Activated T-helper 2 cell treated with anti-CD3 and anti-CD28 coated beads, Interferon-gamma antibody, Interleukin-2, Interleukin-4, amounts not matched to agents 10 μg/mL and 5 μg/mL and 100 μg/mL, durations not matched to agents 14 hours and 24 hours and 36 hours (primary cell): ENCODE measurements around the gene FBXW4. TPM values are rescaled to one million over a fixed set of nuclear protein-coding genes. Genes with fewer than 3 reads are reported as not detected.
A peak's percentile ranks its signal among the peaks of the same experiment; 100 is the strongest.

Experiments used
- DNase-seq: peaks from one replicate; pipeline ENCODE4 v3.0.0; 2021; ENCODE audit warnings: low spot score
- H3K27ac Mint-ChIP-seq: one replicate; pipeline ENCODE4 v1.8.0; 2021; ENCODE audit warnings: mixed read lengths
- H3K27me3 Mint-ChIP-seq: one replicate; pipeline ENCODE4 v1.8.0; 2021; ENCODE audit warnings: low read depth, mixed read lengths
- H3K36me3 Mint-ChIP-seq: one replicate; pipeline ENCODE4 v1.8.0; 2021; ENCODE audit warnings: low read depth, mixed read lengths
- H3K4me1 Mint-ChIP-seq: one replicate; pipeline ENCODE4 v1.8.0; 2021; ENCODE audit warnings: low read depth, mixed read lengths
- H3K4me3 Mint-ChIP-seq: one replicate; pipeline ENCODE4 v1.8.0; 2021; ENCODE audit warnings: low read depth, mild to moderate bottlenecking, moderate library complexity, mixed read lengths
- H3K9me3 Mint-ChIP-seq: one replicate; pipeline ENCODE4 v1.8.0; 2021; ENCODE audit warnings: mixed read lengths
- intact Hi-C: fragments of 100-400 bp; cut with micrococcal nuclease; formaldehyde crosslinking; loops from one replicate; pipeline ENCODE4 v1.15.1; 2023
- total RNA-seq: library from RNA; stranded (reverse); gene quantifications from 2 replicates; pipeline ENCODE4 v1.2.3, GENCODE V29; 2022

Gene FBXW4
- total RNA-seq, 1 donor from 2014 or later, result 37.7 TPM

DNA sequence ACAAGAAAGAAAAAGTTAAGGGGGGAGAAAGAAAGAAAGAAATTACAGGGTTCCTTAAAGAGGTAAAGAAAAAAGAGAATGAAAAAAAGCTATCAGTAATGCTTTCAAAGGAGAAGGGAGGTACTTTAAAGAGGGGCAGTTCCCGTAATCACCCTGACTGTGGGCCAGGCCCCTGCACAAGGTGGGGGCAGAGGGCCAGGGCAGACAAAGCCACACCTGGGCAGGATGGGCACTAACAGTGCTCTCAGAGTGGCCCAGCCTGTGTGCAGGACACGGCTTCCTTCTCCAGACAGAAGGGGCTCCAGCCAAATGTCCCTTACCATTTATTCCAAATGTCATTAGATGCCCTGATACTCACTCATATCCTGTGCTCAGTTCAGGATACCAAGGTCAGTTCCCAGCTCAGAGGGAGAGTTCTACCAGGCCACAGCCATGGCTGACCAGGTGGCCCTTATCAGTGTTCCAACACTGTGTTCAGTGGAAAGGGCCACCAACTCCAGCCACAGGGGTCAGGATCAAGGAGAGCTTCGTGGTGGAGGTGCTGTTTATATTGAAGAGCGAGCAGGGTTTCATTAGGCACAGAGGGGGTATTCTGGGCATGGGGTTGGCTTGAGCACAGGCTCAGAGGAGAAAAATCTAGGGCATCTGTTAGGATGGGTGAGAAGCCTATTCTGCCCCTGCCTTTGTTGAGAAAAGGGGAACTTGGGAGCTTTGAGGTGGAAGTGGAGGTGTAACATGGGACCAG, 77.0 kb downstream of the FBXW4 start:
- Mint-ChIP-seq H3K4me1 (no peaks in the 10 kb centered on the region), H3K27ac (no peak overlapping the region), H3K36me3 (peaks cover 20% of the 10 kb centered on the region), H3K4me3 (no peak overlapping the region), H3K9me3 (no peaks in the 10 kb centered on the region), H3K27me3 (no peaks in the 10 kb centered on the region)
- no peak for DNase-seq
- intact Hi-C loops, result no loop called here

GRCh38 chr10:101617102-101617823, 77.7 kb downstream of the FBXW4 start:
- H3K36me3 Mint-ChIP-seq, result peaks cover 16% of the 10 kb centered on the region
- H3K9me3 Mint-ChIP-seq, result no peaks in the 10 kb centered on the region
- peak overlapping the region; percentile 32 for H3K27ac Mint-ChIP-seq
- no peak overlapping the region for H3K4me3 Mint-ChIP-seq
- no peaks in the 10 kb centered on the region for H3K27me3 Mint-ChIP-seq
- DNase-seq, result no peak
- no peaks in the 10 kb centered on the region for H3K4me1 Mint-ChIP-seq
- intact Hi-C loops, result no loop called here

DNA sequence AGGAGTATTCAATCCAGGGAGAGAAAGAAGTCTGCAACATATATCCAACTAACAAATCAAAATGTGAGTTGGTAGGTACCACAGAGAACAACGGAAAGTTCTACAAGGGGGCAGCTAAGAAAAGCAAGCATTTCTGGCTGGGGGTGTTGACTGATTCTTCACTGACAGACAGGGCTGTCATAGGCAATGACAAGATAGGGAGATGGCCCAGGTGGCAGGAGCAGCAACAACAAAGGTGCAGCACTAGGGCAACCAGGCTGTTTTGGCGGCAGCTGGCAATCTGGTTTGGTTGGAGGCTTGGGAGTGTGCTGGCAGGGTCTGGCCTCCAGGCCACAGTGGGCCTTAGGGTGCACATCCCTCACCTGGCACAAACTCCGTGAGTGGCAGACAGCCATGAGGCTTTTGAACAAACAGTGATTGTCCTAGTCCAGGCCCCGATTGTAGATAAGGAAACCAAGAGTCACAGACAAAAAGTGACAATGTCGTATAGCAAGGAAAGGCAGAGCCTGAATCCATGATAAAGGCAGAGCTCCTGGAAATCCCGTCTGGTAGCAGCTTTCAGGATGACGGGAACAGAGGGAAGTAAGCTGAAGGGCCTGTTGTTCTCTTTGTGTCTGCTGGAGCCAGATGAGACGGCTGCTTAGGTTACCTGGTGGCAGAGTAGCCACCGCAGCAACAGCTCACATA, 78.4 kb downstream of the FBXW4 start:
- DNase-seq, result no peak
- H3K9me3 Mint-ChIP-seq, result no peaks in the 10 kb centered on the region
- no peak overlapping the region for H3K27ac Mint-ChIP-seq
- H3K27me3 Mint-ChIP-seq, result no peaks in the 10 kb centered on the region
- intact Hi-C loops, result no loop called here
- peaks cover 2% of the 10 kb centered on the region for H3K4me1 Mint-ChIP-seq
- H3K4me3 Mint-ChIP-seq, result no peak overlapping the region
- H3K36me3 Mint-ChIP-seq, result peaks cover 11% of the 10 kb centered on the region

GRCh38 chr10:101615525-101616116, 79.3 kb downstream of the FBXW4 start:
- no peak for DNase-seq
- no peak overlapping the region for H3K27ac Mint-ChIP-seq
- intact Hi-C loops, result no loop called here
- H3K27me3 Mint-ChIP-seq, result no peaks in the 10 kb centered on the region
- no peaks in the 10 kb centered on the region for H3K9me3 Mint-ChIP-seq
- H3K4me3 Mint-ChIP-seq, result no peak overlapping the region
- peaks cover 13% of the 10 kb centered on the region for H3K36me3 Mint-ChIP-seq
- peaks cover 2% of the 10 kb centered on the region for H3K4me1 Mint-ChIP-seq

- Mint-ChIP-seq H3K27ac (no peak overlapping the region), H3K36me3 (peaks cover 10% of the 10 kb centered on the region), H3K27me3 (no peaks in the 10 kb centered on the region), H3K4me1 (peaks cover 2% of the 10 kb centered on the region), H3K9me3 (no peaks in the 10 kb centered on the region), H3K4me3 (no peak overlapping the region)
- intact Hi-C loops, result no loop called here
- DNase-seq, result no peak
Measured at GRCh38 chr10:101614663-101615524, 80.1 kb downstream of the FBXW4 start.

DNA sequence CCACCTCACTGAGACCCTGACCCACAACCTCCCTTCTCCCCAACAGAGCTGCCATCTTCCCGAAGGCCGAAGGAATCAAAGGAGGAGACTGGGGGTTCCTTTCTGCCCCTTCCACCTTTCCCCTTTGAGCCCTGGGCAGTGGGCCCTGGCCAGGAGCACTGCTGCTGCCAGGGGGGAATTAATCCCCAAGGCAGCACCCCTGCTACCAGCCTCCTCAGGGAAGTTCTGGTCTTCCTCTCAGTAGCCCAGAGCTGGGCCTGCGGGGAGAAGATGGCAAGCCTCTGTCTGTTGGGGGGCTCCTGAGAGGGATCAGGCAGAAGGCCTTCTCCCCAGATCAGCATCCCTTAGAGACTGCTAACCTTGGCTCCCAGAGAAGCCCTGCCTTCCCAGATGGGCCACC, 81.3 kb downstream of the FBXW4 start:
- Mint-ChIP-seq H3K27ac (no peak overlapping the region), H3K4me3 (no peak overlapping the region), H3K4me1 (peaks cover 2% of the 10 kb centered on the region), H3K9me3 (no peaks in the 10 kb centered on the region), H3K36me3 (peaks cover 8% of the 10 kb centered on the region), H3K27me3 (no peaks in the 10 kb centered on the region)
- intact Hi-C loops, result no loop called here
- no peak for DNase-seq

- Mint-ChIP-seq H3K27me3 (no peaks in the 10 kb centered on the region), H3K4me3 (no peak overlapping the region), H3K36me3 (peaks cover 8% of the 10 kb centered on the region), H3K9me3 (no peaks in the 10 kb centered on the region), H3K4me1 (peaks cover 2% of the 10 kb centered on the region), H3K27ac (no peak overlapping the region)
- no peak for DNase-seq
- intact Hi-C loops, result no loop called here
Measured at GRCh38 chr10:101612872-101613271, 82.1 kb downstream of the FBXW4 start.

GRCh38 chr10:101612086-101612485, 82.9 kb downstream of the FBXW4 start:
- intact Hi-C loops, result no loop called here
- Mint-ChIP-seq H3K27me3 (no peaks in the 10 kb centered on the region), H3K27ac (no peak overlapping the region), H3K4me3 (no peak overlapping the region), H3K9me3 (no peaks in the 10 kb centered on the region), H3K4me1 (peaks cover 2% of the 10 kb centered on the region), H3K36me3 (peaks cover 8% of the 10 kb centered on the region)
- DNase-seq, result no peak

DNA sequence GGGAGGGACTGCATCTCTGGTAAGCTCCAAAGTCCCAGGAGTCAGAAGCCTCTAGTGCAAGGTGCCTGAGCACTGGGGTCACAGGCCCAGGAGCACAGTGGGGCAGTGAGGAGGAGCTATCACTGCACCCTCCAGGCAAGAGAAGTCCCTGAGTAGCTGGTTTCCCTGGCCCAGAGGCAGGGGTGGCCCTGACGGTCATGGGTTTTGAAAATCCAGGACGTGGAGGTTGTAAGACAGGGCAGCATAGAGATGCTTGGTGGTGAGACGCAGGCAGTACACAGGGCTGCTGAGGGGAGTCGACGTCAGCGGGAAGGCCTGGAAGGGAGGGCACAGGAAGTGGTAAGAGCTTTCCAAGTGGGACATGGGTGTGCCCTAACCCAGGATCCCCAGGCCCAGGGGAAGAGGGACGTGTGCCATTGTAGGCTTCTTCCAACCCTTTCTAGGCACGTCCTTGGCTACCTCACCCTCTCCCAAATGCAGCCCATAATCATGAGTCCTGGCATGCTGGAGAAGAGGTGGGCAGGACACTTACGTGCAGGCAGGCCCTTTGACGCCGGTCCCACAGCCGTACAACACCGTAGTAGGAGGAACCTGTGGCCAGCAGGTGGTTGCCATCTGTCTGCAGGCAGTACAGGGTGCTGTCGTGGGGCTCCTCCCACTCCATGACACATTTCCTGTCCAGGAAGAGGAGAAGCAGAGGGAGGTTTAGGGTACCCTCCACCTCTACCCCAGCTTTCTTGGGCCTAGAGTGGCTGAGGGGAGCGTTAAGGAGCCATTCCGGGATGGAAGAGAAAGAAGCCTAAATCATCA, 83.7 kb downstream of the FBXW4 start:
- Mint-ChIP-seq H3K9me3 (no peaks in the 10 kb centered on the region), H3K4me3 (no peak overlapping the region), H3K4me1 (peaks cover 2% of the 10 kb centered on the region), H3K27me3 (no peaks in the 10 kb centered on the region), H3K36me3 (peaks cover 12% of the 10 kb centered on the region), H3K27ac (peak overlapping the region; percentile 72)
- DNase-seq, result no peak
- intact Hi-C loops, result no loop called here

DNA sequence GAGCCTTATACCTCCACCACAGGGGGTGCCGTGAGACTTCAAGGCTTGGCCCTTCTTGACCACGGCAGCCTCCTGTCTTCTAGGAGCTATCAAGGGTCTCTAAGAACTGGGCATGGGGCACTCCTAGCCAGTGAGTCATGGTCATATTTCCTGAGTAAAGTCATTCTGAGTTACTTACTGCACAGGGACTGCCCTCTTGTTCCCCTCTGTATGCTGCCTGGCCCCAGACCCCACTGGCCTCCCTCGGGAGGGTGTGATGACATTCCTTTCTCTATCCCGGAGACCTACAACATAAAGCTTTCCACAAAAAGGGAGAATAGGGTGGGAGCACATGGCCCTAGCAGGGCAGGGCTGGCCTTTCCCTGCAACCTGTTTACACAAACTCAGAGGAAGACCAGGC, 85.5 kb downstream of the FBXW4 start:
- DNase-seq, result no peak
- Mint-ChIP-seq H3K4me1 (peaks cover 2% of the 10 kb centered on the region), H3K27me3 (no peaks in the 10 kb centered on the region), H3K4me3 (no peak overlapping the region), H3K9me3 (no peaks in the 10 kb centered on the region), H3K27ac (no peak overlapping the region), H3K36me3 (peaks cover 15% of the 10 kb centered on the region)
- intact Hi-C loops, result loop anchor here (10.0 kb wide), 1 partner anchor 95 kb away; no protein-coding TSS in a partner anchor

DNA sequence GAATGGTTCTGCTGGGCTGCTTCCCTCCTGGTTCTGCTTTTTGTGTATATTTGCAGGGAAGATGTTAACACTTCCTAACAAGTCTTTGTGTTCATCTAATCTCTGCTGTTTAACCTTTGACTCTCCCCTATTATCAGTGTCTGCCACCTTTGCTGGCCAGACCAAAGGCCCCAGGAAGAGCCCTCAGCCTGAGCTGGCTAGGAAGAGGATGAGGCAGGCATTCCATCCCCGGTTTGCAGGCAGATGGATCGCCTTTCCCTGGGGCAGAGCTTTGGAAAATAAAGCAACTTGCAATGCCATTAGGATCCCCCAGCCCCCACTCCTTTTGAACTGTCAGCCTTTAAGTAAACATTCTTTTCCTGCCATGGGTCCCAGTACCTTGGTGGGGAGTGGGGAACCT, 87.8 kb downstream of the FBXW4 start:
- Mint-ChIP-seq H3K36me3 (peaks cover 15% of the 10 kb centered on the region), H3K4me3 (no peak overlapping the region)

More for the DNA sequence above, 87.8 kb downstream of the FBXW4 start:
- Mint-ChIP-seq H3K9me3 (no peaks in the 10 kb centered on the region), H3K27me3 (no peaks in the 10 kb centered on the region), H3K4me1 (peaks cover 2% of the 10 kb centered on the region), H3K27ac (no peak overlapping the region)
- no peak for DNase-seq
- intact Hi-C loops, result loop anchor here (10.0 kb wide), 1 partner anchor 98 kb away; no protein-coding TSS in a partner anchor
